Caco-2 (cell line): Measurements from ENCODE around the gene GOLGA5. TPM values are rescaled to one million over a fixed set of nuclear protein-coding genes. Genes with fewer than 3 reads are reported as not detected.

ENCODE experiments used
- BruUV-seq: library from RNA; stranded (reverse); fragments of 400-500 nt; replicated peaks from 2 replicates; lab custom pipeline; 2021; lab: Mats Ljungman, UMichigan
- CTCF ChIA-PET: fragments of 300-600 bp; sonication (Branson Sonifier 250); formaldehyde crosslinking; loops from one replicate; lab custom pipeline; 2022; ENCODE audit warnings: antibody characterized with exemption; lab: Charles Lee
- POLR2A ChIA-PET: fragments of 300-600 bp; sonication (Branson Sonifier 250); formaldehyde crosslinking; loops from one replicate; lab custom pipeline; 2022; ENCODE audit warnings: antibody characterized with exemption; lab: Charles Lee
- DNase-seq, 2 experiments: peaks; one replicate each; pipeline versions ENCODE4 v3.0.0 to v3.0.0-alpha.2; 2020 to 2022
- H3K27me3 ChIP-seq: replicated peaks from 2 replicates; pipeline ENCODE4 v1.6.0; 2011; ENCODE audit warnings: low read length; ENCODE audit not compliant: control insufficient read depth, insufficient read depth
- H3K36me3 ChIP-seq: 2 replicates; pipeline ENCODE4 v1.5.1; 2011; ENCODE audit warnings: low read length; ENCODE audit not compliant: control insufficient read depth, insufficient read depth
- H3K4me1 ChIP-seq: fragments of 250-450 bp; sonication (Bioruptor Pico); 2 replicates; pipeline ENCODE4 v1.5.1; 2020; ENCODE audit warnings: mild to moderate bottlenecking
- H3K4me3 ChIP-seq: 2 replicates; pipeline ENCODE4 v1.5.1; 2011; ENCODE audit warnings: low read depth, mild to moderate bottlenecking, control low read depth, low read length
- H3K9me3 ChIP-seq: fragments of 250-450 bp; sonication (Bioruptor Pico); 2 replicates; pipeline ENCODE4 v1.5.1; 2020; ENCODE audit warnings: mild to moderate bottlenecking, moderate library complexity
- H3K27ac Mint-ChIP-seq: one replicate; pipeline ENCODE4 v1.8.0; 2022; ENCODE audit warnings: mixed read lengths; ENCODE audit not compliant: unreplicated experiment
- H3K27me3 Mint-ChIP-seq: one replicate; pipeline ENCODE4 v1.8.0; 2022; ENCODE audit warnings: mixed read lengths; ENCODE audit not compliant: insufficient read depth, unreplicated experiment
- H3K36me3 Mint-ChIP-seq: one replicate; pipeline ENCODE4 v1.8.0; 2022; ENCODE audit warnings: mild to moderate bottlenecking, mixed read lengths; ENCODE audit not compliant: insufficient read depth, unreplicated experiment
- H3K4me1 Mint-ChIP-seq: one replicate; pipeline ENCODE4 v1.8.0; 2022; ENCODE audit warnings: low read depth, mixed read lengths; ENCODE audit not compliant: unreplicated experiment
- H3K4me3 Mint-ChIP-seq: one replicate; pipeline ENCODE4 v1.8.0; 2022; ENCODE audit warnings: mild to moderate bottlenecking, moderate library complexity, mixed read lengths; ENCODE audit not compliant: unreplicated experiment
- H3K9me3 Mint-ChIP-seq: one replicate; pipeline ENCODE4 v1.8.0; 2022; ENCODE audit warnings: mixed read lengths; ENCODE audit not compliant: unreplicated experiment
- CTCF ChIP-seq, 2 experiments: fragments of 200-600 bp in 1 of 2; IDR thresholded peaks; 1 replicate in 1 of 2; 2 replicates in 1 of 2; pipeline versions ENCODE4 v1.5.1 to v1.8.0; 2011 to 2022; ENCODE audit warnings: antibody characterized with exemption in 1 of 2, control low read depth in 1 of 2, inconsistent platforms in 1 of 2, low read depth in 1 of 2, low read length in 1 of 2, mild to moderate bottlenecking in 1 of 2, moderate library complexity in 1 of 2; ENCODE audit not compliant: insufficient read depth in 1 of 2, severe bottlenecking in 1 of 2, unreplicated experiment in 1 of 2
- intact Hi-C: fragments of 100-400 bp; cut with micrococcal nuclease; formaldehyde crosslinking; loops from one replicate; pipeline ENCODE4 v1.10.0; 2022; ENCODE audit not compliant: unreplicated experiment
- total RNA-seq: library from RNA; stranded (reverse); gene quantifications from 2 replicates; pipeline ENCODE4 v1.2.3, GENCODE V29; 2022

The GOLGA5 gene
- total RNA-seq, 1 experiment from 2014 or later, result 33.1 TPM

GRCh38 chr14:92865674-92866073 is 71.6 kb downstream of the GOLGA5 start:
- no peak overlapping the region for H3K4me3 Mint-ChIP-seq
- H3K9me3 Mint-ChIP-seq, result no peaks in the 10 kb centered on the region
- no TSS peak for BruUV-seq
- no peak for TF ChIP-seq CTCF (IDR thresholded peaks at IDR 0.05; ENCODE audit: insufficient read depth in 1 of 2, low read depth in 1 of 2, low read length in 1 of 2, severe bottlenecking in 1 of 2, unreplicated experiment in 1 of 2)
- H3K36me3 Mint-ChIP-seq, result no peaks in the 10 kb centered on the region
- no peaks in the 10 kb centered on the region for H3K4me1 Mint-ChIP-seq
- no peak overlapping the region for H3K4me3 ChIP-seq
- no peaks in the 10 kb centered on the region; the same call in 1 of the 2 replicates for H3K27me3 ChIP-seq
- intact Hi-C loops, result no loop called here
- no peak for DNase-seq
- H3K4me1 ChIP-seq, result no peaks in the 10 kb centered on the region
- H3K36me3 ChIP-seq, result no peaks in the 10 kb centered on the region
- ChIA-PET CTCF (interaction anchor here (0.7 kb wide), 1 partner anchor 692 kb away, joined by 3 read pairs; no protein-coding TSS in a partner anchor), POLR2A (no interaction called here)
- H3K27ac Mint-ChIP-seq, result no peak overlapping the region
- H3K27me3 Mint-ChIP-seq, result peaks cover 6% of the 10 kb centered on the region
- no peaks in the 10 kb centered on the region for H3K9me3 ChIP-seq

- no peak for DNase-seq
- no peaks in the 10 kb centered on the region for H3K4me1 ChIP-seq
- Mint-ChIP-seq H3K27me3 (peaks cover 6% of the 10 kb centered on the region), H3K36me3 (no peaks in the 10 kb centered on the region), H3K4me3 (no peak overlapping the region), H3K4me1 (no peaks in the 10 kb centered on the region), H3K27ac (no peak overlapping the region), H3K9me3 (no peaks in the 10 kb centered on the region)
- POLR2A ChIA-PET, result no interaction called here
- no peaks in the 10 kb centered on the region; the same call in 1 of the 2 replicates for H3K27me3 ChIP-seq
- no peak for TF ChIP-seq CTCF (IDR thresholded peaks at IDR 0.05; ENCODE audit: insufficient read depth in 1 of 2, low read depth in 1 of 2, low read length in 1 of 2, severe bottlenecking in 1 of 2, unreplicated experiment in 1 of 2)
- H3K36me3 ChIP-seq, result no peaks in the 10 kb centered on the region
- no peaks in the 10 kb centered on the region for H3K9me3 ChIP-seq
- BruUV-seq, result no TSS peak
- intact Hi-C loops, result no loop called here
- CTCF ChIA-PET, result no interaction called here
- no peak overlapping the region for H3K4me3 ChIP-seq
Measured at GRCh38 chr14:92866181-92866752, 72.2 kb downstream of the GOLGA5 start.

GRCh38 chr14:92866901-92867865 is 73.1 kb downstream of the GOLGA5 start:
- H3K36me3 Mint-ChIP-seq, result no peaks in the 10 kb centered on the region
- Histone ChIP-seq H3K27me3 (no peaks in the 10 kb centered on the region; the same call in 1 of the 2 replicates), H3K36me3 (no peaks in the 10 kb centered on the region), H3K4me1 (no peaks in the 10 kb centered on the region), H3K9me3 (no peaks in the 10 kb centered on the region), H3K4me3 (no peak overlapping the region)
- H3K27ac Mint-ChIP-seq, result no peak overlapping the region
- intact Hi-C loops, result no loop called here
- H3K9me3 Mint-ChIP-seq, result no peaks in the 10 kb centered on the region
- H3K4me3 Mint-ChIP-seq, result no peak overlapping the region
- H3K4me1 Mint-ChIP-seq, result no peaks in the 10 kb centered on the region
- TF ChIP-seq CTCF (IDR thresholded peaks at IDR 0.05; ENCODE audit: insufficient read depth in 1 of 2, low read depth in 1 of 2, low read length in 1 of 2, severe bottlenecking in 1 of 2, unreplicated experiment in 1 of 2), result no peak
- CTCF ChIA-PET, result no interaction called here
- BruUV-seq, result no TSS peak
- POLR2A ChIA-PET, result no interaction called here
- DNase-seq, result no peak
- peaks cover 3% of the 10 kb centered on the region for H3K27me3 Mint-ChIP-seq
